KOPT-K1 (cell line): ENCODE results near the gene CHMP1A.

ENCODE experiments used
- H3K27ac ChIP-seq: fragments of 200-600 bp; sonication (generic); 2 replicates; pipeline ENCODE4 v1.5.1; 2016; ENCODE audit warnings: antibody characterized with exemption, mild to moderate bottlenecking, low read depth, low read length; ENCODE audit not compliant: poor library complexity, severe bottlenecking
- H3K36me3 ChIP-seq: fragments of 200-600 bp; sonication (generic); 2 replicates; pipeline ENCODE4 v1.5.1; 2017; ENCODE audit warnings: antibody characterized with exemption, mild to moderate bottlenecking, low read length, moderate library complexity; ENCODE audit not compliant: insufficient read depth
- H3K9me3 ChIP-seq: fragments of 200-600 bp; sonication (generic); 2 replicates; pipeline ENCODE4 v1.5.1; 2017; ENCODE audit warnings: antibody characterized with exemption, low read length, mild to moderate bottlenecking; ENCODE audit not compliant: insufficient read depth, poor library complexity, severe bottlenecking

Gene CHMP1A

GRCh38 chr16:89599902-89600301 lies 57.6 kb downstream of the CHMP1A start:
- H3K27ac ChIP-seq: peak overlapping the region; percentile 39
- H3K9me3 ChIP-seq: no peaks in the 10 kb centered on the region
- peaks cover 13% of the 10 kb centered on the region; the same call in 1 of the 2 replicates for H3K36me3 ChIP-seq

- Histone ChIP-seq H3K36me3 (peaks cover 13% of the 10 kb centered on the region; the same call in 1 of the 2 replicates), H3K9me3 (no peaks in the 10 kb centered on the region), H3K27ac (peak overlapping the region; percentile 39)
These were observed 58.1 kb downstream of the CHMP1A start for GRCh38 chr16:89599451-89599858.

- H3K27ac ChIP-seq: no peak overlapping the region
- H3K36me3 ChIP-seq: peaks cover 13% of the 10 kb centered on the region; the same call in 1 of the 2 replicates
- H3K9me3 ChIP-seq: no peaks in the 10 kb centered on the region
These were observed 59.3 kb downstream of the CHMP1A start for GRCh38 chr16:89598199-89598598.

GRCh38 chr16:89596957-89597649 lies 60.4 kb downstream of the CHMP1A start:
- Histone ChIP-seq H3K27ac (peak overlapping the region; percentile 79), H3K36me3 (peaks cover 13% of the 10 kb centered on the region; the same call in 1 of the 2 replicates), H3K9me3 (no peaks in the 10 kb centered on the region)

GRCh38 chr16:89596061-89596689 lies 61.3 kb downstream of the CHMP1A start:
- no peaks in the 10 kb centered on the region for H3K9me3 ChIP-seq
- peak overlapping the region; percentile 79 for H3K27ac ChIP-seq
- peaks cover 13% of the 10 kb centered on the region; the same call in 1 of the 2 replicates for H3K36me3 ChIP-seq

- peak overlapping the region; percentile 79 for H3K27ac ChIP-seq
- no peaks in the 10 kb centered on the region for H3K9me3 ChIP-seq
- peaks cover 13% of the 10 kb centered on the region; the same call in 1 of the 2 replicates for H3K36me3 ChIP-seq
These were observed 62.0 kb downstream of the CHMP1A start for GRCh38 chr16:89595330-89596060.
